ENCODE data around the gene ELOVL2.

The ELOVL2 gene

DNA sequence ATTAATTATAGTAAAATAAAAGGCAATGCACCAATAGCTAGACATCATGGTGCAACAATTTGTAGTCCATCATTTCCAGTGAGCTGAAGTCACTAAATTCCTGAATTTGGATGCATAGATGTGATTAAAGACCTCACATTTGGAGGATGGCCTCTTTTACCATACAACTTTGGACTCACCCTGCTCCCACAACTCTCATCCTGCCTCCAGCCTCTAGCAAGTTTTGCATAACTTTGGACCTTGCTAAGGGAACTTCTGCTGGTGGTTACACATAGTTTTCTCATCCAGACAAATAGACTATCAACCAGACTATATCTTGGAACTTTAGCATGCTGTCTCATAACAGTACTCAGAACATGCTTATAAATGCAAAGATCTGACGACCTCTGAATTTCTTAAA, 12.8 kb upstream of the ELOVL2 start:
- no peak for DNase-seq (ENCODE audit: low spot score)

DNA sequence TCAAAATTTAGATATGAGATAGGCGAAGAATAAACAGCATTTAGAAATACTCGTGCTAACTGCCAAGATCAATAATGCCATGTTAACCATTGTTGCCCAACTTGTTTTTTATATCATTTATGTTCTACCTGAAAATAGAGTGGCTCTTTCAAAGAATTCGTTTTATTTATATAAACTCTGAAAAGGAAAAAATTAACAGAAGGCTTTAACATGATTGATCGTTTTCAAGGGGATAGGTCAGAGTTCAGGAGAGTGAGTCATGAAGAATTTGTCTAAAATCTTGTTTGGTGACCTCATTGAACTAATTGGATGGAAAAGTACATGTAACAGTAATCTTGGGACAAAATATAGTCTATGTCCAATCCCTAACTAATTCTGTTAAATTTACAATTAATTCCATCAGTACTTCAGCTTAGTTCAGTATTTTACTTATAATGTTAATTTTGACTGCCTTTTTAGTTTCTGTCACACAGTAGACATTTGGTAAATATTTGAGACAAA, 11.1 kb upstream of the ELOVL2 start:
- DNase-seq (ENCODE audit: low spot score), result no peak

DNA sequence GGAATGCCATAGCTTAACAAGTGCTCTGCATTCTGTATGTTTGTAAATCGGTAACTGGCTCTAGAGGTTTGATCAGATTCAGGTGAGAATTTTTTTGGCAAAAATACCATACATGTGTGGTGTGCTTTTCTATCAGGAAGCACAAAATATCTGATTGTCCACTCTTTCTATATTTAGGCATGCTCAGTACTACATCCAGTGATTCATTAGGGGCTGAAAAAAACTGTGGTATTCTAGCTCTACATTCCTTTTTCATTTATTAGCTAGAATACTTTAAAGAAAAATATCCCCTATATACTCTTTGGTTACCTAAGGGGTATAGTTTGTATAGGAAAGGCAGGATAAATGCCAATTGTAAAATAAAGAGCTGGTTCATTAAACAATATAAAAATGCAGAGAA, 10.6 kb upstream of the ELOVL2 start:
- no peak for DNase-seq (ENCODE audit: low spot score)

DNA sequence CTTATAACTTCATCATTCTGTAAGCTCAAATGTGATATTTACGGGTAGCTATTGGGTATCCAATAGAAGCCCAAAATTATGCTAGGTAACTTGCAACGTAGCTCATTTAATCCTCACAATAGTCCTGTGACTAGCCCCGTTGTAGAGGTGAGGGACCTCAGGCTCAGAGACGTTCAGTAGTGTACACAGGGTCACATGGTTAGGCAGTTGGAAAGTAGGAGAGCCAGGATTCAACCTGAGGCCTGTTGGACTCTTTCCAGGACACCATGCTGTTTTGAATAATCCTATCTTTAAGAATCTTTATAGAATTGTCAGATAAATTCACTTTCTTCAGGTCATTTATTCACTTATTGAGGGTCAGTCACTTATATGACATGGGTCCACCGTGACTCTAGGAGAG, 9.2 kb upstream of the ELOVL2 start:
- no peak for DNase-seq (ENCODE audit: low spot score)

DNA sequence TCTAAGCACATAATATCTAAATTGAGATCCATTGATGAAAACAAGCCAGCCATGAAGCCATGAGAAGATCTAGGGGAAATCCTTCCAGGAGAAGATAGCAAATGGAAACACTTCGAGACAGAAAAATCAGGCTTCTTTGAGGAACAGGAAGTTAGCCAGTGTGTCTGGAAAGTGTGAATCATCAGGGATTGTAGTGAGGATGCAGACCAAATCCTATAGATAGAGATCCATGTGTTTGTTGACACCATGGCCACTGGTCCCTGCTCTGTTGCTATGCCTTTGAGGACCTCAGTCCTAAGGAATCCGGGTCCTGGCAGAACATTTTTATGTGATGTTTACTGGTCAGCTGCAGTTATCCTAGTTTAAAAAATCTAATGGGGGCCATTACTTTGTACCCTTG, 6.6 kb upstream of the ELOVL2 start:
- DNase-seq (ENCODE audit: low spot score), result no peak

DNA sequence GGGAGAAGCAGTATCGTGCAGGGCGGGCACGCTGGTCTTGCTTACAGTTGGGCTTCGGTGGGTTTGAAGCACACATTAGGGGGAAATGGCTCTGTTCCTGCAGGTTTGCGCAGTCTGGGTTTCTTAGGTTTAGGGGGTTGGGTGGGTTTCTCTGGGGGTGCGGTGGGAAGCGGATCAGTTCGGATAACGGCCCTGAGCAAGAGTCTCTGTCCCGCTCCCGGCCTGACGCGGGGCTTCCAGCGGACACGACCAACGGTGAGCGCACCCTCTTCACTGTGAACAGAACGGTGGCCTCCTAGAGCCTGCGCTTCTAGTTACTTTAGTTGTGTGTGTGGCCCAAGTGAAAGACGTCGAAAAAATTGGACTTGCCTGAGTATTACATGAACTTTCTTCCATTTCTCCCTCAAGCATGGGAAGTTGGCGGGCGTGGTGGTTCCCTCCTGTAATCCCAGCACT, 635 bp upstream of the ELOVL2 start:
- DNase-seq (ENCODE audit: low spot score), result no peak

DNA sequence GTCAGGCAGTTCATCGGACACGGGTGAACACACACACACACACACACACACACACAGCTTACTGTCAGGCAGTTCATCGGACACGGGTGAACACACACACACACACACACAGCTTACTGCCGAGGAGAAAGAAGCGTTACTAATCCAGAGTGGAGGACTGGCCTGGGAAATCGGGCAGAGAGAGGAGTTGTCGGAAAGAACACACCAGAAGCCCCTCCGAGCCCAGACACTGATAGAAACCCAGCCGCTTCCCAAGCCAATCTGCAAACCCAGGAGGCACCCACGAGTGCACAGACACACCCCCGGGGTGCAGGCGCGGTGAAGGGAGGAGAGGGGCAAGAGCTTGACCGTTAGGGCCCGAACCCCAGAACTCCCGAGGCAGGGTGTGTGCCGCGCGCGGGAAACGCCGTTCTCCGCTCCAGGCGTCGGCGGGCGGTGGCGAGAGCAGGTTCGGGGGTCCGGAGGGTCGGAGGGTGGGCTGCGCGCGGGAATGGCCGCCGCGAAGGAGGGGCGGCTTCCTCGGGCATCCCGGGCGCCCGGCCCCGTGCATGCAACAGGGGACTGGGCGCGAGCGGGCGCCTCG, 636 bp downstream of the ELOVL2 start:
- no peak for DNase-seq (ENCODE audit: low spot score)

DNA sequence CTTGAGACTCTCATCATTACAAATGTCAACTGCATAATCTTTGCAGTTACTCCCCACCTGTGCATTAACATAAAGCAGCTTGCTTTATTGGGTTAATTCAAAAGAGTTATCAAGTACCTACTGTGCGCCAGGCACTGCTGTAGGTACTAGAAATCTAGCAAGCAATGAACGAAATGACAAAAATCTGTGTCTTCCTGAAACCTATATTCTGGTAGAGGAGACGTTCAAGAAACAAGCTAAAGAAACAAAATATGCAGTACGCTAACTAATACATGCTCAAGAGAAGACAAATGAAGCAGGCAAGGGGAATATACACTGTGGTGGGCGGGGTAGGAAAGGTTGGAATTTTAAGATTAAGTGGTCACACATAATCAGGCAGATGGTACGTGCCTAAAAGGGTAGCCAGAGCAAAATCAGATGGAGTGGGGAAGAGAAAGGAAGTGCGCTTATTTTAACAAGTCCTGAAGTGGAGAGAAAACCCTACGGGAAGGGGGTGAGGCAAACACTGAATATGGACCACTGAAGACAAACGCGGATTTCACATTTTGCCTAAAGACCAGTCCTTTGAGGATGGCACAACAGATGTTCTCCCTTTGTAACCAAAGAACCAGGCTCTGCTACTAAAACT, 1.2 kb downstream of the ELOVL2 start:
- DNase-seq (ENCODE audit: low spot score), result no peak

DNA sequence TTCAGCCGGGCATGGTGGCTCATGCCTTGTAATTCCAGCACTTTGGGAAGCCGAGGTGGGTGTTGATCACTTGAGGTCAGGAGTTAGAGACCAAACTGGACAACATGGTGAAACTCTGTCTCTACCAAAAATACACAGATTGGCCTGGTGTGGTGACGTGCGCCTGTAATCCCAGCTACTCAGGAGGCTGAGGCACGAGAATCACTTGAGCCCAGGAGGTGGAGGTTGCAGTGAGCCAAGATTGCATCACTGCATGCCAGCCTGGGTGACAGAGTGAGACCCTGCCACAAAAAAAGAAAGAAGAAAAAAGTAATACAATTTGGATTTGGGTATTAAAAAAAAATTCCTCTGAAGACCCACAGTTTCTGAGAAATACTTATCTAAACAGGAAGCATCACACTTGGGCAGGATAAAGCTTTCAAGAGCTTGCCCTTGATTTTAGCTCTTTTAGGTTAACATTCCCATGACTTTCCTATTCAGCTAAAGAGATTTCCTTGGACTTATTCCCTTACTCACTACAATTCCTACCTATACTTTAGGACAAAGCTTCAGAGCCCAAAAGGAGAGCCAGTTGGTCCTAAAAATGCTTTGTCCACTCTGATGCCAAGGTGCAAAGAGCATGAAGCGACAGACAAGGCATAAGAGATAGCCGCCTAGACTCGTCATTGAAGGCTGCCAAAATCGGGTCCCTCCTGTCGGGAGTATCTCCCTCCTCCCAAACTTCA, 1.9 kb downstream of the ELOVL2 start:
- DNase-seq (ENCODE audit: low spot score), result no peak

DNA sequence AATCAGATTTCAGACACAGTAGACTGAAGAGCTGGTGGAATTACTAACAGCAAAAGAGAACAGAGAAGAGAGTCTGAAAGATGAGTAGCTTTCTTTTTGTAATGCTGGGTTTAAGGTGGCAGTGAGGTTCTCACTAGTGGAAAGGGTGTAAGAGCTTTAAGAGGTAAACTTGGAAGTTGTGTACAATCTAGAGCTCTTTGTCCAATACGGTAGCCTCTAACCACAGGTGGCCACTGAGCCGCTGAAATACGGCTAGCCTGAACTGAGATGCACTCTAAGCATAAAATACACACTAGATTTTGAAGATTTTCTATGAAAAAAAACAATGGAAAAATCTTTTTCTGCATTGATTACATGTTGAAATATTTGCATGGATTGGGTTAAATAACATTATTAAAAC, 4.0 kb downstream of the ELOVL2 start:
- DNase-seq (ENCODE audit: low spot score), result no peak

DNA sequence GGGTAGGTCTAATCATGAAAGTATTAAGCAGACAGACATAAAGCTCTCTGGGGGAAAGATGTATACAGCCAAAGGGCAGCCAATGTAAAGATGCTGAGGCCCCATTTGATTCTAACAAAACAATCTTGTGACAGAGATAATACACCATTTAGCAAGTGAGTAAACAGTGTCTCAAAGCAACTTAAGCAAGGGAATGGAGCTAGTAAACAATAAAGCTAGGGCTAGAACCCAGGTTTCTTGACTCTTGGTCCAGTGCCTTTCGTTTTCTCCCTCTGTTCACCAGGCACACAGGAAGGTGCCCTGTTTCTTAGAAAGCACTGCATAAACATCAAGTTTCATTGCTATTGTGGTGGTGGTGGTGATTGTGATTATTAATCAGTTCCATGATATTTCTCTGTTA, 5.1 kb downstream of the ELOVL2 start:
- no peak for DNase-seq (ENCODE audit: low spot score)

DNA sequence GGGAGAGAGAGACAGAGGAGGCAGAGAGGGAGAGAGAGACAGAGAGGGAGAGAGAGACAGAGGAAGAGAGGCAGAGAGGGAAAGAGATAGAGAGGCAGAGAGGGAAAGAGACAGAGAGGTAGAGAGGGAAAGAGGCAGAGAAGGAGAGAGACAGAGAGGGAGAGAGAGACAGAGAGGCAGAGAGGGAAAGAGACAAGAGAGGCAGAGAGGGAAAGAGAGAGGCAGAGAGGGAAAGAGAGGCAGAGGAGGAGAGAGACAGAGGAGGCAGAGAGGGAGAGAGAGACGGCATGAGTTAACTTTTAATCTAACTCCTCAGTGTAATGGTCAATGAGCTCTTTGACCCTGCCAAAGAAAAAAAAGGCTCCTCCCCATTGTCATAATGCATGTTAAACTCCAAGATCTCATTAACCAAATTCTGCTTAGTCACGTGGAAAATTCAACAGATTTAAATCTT, 7.1 kb downstream of the ELOVL2 start:
- no peak for DNase-seq (ENCODE audit: low spot score)

DNA sequence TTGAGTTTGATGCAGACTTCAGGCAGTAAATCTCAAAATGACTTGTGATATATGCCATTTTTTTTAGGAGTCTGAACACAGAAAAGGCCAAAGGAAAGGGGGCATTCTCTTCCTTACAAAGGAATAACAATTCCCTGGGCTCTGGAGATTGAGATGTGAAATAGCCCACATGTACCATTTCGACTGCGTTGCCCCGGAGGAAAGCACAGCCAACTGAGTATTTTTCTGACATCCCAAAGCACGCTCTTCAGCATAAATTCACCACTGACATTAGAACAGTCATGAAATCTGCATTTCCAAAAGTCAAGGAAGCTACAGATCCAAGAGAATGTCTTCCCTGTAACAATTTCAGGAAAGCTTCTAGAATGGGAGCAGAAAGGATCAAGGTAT, 7.8 kb downstream of the ELOVL2 start:
- no peak for DNase-seq (ENCODE audit: low spot score)

DNA sequence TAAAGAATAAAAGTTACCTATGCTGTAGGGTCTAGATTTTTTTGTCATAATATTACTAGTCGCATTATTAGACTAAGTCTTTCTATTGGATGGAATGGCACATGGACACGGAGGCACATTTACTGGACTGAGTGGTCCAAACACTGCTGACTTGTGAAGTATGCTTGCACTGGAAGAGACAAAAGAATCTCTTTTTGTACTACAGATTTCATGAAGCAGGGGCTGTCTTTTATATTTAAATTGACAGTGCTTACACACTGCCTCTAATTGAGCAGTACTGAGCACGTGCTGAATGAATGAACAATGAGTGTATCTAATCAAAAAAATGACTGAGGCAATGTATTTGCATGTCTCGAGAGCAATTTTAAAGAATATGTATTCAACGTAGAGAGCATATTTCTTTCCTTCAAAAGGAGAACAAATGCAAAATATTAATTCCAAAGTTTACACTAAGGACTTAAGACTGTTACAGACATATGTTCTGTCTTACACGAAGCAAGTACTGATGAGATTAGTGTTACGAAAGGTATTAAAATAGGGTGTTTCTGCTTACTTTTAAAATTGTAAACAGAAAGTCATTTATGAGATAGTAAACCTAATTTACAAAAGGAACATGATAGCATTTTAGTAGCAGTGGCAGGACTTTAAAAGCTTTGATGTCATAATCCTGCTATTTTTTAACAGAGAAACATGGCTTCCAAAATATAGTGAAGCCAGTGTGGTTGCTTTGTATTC, 8.3 kb downstream of the ELOVL2 start:
- no peak for DNase-seq (ENCODE audit: low spot score)

DNA sequence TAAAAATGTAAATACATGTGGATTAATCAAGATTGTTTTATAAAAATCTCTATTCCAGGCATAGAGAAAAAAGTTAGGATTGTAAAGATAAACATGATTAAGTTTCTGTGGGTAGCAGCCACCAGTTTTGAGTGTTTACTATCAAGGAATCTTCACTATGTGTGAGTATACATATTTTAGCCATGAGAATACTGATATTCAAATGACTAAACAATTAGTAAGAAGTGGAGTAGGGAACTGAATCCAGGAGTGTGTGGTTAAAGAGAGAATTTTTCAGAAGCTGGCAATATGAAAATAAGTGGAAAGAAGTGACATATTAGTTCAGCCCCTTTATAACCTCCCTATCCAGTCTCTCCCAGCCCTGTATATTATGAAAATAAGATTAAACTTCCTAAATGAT, 10.3 kb downstream of the ELOVL2 start:
- DNase-seq (ENCODE audit: low spot score), result no peak

DNA sequence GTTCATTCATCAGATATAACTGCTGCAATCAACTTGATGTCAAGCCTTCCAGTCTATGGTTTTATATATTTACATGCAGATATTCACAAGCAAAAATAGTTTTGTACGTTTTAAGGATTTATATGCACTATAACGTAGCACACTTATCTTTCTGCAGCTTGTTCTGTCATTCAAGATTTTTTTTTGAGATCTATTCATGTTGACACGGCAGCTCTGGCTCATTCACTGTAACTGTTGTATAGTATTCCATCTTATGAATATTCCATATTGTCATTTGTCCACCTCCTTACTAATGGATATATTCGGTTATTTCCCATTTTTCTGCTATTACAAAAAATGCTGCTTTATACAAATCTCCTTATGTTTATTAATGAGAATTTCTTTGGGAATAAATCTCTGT, 13.2 kb downstream of the ELOVL2 start:
- no peak for DNase-seq (ENCODE audit: low spot score)

DNA sequence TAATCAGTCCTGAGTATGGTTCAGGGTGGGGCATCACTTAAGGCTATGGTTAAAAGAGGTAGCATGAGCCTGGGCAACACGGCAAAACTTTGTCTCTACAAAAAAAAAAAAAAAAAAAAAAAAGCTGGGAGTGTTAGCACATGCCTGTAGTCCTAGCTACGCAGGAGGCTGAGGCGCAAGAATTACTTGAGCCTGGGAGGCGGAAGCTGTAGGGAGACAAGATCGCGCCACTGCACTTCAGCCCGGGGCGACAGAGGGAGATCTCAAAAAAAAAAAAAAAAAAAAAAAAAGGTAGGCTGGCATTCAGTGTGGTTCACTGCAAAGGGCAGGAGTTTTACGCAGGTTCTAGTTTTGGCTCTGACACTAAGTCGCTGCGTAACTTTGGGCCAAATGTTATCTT, 15.1 kb downstream of the ELOVL2 start:
- DNase-seq (ENCODE audit: low spot score), result no peak

DNA sequence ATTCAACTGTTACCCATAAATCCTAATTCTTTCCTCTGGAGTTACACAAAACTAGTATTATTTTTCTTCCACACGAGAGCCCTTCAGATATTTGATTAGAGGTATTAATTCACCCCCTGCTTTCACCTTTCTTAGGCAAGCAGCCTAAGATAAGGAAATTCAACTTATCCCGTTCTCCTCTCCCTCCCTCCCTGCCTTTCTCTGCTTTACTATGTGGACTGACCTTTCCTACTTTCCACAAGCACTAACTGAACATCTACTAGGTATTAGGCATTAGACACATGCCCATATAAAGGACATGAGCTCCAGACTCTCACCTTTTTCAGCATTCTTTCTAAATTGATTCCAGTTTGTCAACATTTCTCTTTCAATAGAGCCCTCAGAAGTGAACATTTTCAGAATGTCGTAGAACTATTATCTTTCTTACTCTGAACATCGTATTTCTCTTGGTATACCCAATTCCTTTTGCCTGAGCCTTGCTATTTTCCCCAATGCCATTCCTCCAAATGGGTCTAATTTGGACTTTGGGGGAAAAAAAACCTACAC, 16.5 kb downstream of the ELOVL2 start:
- DNase-seq (ENCODE audit: low spot score), result no peak

DNA sequence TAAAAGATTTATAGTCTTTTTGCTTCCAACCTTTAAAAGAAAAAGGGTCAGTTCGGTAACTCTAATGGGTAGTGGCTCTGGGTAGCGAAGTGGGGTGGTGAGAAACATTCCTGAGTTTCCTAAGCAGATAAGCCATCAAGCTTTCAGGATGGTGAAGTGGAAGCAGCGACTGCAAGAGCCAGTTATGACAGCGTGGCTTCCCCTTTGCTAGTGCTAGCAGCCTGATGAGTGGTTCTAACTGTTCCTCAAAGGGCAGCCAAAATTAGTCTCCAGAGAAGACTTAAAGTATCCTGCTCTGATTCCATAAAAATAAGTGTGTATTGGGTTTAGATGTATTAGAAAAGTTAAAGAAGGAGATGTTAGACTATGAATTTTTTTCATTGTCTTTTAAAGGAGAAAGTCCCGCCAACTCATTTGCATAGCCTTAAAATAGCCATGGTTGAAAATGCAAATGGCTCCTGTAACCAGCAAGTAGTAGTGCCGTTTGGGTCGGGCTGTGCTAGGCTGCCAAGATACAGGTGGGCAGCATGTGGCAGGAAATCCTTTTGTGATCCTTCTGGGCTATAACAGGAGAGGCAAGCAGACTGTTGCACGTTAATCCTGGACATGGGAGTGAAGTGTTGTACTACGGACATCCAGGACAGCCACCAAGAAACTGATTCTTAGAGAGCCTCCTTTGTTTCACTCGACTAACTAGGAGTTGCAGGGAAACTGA, 18.0 kb downstream of the ELOVL2 start:
- no peak for DNase-seq (ENCODE audit: low spot score)

DNA sequence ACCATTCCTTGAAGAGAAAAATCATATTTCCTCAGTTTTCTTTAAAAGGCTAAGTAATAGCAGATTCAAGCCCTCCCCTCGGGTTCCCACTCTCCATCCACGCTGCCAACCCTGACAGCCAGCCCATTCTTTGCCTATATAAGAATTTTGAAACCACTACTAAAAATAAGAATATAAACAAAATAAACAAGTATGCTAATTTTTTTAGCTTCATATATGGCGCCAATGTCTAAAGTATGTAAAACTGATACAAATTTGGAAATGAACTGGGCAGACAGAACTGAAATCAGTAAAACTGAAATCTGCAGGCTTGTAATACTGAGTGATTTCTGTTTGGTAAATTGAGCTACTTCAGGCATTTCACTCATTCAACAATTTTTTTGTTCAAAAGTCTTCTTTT, 19.0 kb downstream of the ELOVL2 start:
- no peak for DNase-seq (ENCODE audit: low spot score)

DNA sequence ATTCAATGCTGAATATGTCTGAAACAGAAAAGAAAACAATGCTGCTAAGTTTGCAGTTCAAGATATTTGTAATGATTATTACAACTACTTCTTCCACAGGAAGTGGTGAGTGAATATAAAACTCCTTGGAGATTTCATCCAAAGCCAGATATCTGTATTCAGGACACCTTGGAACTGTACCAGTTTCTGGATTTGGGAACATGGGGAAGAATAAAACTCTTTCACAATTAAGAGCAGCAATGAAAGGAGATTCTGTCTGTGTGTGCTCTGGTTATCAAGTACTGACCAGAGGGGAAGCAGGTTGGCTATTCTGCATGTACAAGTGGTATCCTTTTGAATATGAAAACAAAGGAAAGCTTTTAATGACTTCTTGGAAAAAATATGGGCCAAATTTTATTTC, 21.1 kb downstream of the ELOVL2 start:
- DNase-seq (ENCODE audit: low spot score), result peak; percentile 79

DNA sequence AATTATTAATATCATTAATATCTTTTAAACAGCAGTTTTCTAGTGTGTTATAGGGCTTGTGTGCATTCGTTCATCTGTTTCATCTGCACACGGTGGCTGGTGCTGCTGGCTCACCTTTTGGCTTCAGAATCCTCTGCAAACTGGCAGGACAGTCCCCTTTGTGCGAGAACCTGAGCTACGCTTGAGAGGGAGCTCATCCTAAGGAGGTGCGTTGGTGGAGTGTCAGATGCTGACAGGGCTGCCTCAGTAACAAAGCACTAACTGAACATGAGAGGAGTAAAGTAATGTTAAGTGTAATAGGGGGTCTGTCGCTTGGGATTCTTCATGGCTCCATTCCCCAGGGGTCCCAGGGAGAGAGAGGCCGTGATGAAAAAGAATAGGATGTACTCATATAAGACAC, 22.4 kb downstream of the ELOVL2 start:
- DNase-seq (ENCODE audit: low spot score), result no peak
